NCI-H748 treated with DMSO at 0.1 percent for 48 hours (cell line): ENCODE measurements around the gene CORO6.
A peak's percentile ranks its signal among the peaks of the same experiment; 100 is the strongest.

Experiments used
- DNase-seq: peaks from one replicate; lab custom pipeline; 2025; lab: John Stamatoyannopoulos, UW

The CORO6 gene

GRCh38 chr17:29577001-29577370, 45.7 kb downstream of the CORO6 start:
- no peak for DNase-seq

GRCh38 chr17:29576214-29577000, 46.3 kb downstream of the CORO6 start:
- DNase-seq = no peak

- DNase-seq = no peak
Observed at GRCh38 chr17:29575511-29576213, 47.0 kb downstream of the CORO6 start.

- DNase-seq = no peak
Observed at GRCh38 chr17:29574732-29575510, 47.8 kb downstream of the CORO6 start.

- no peak for DNase-seq
Observed at GRCh38 chr17:29573871-29574731, 48.6 kb downstream of the CORO6 start.

- no peak for DNase-seq
Observed at GRCh38 chr17:29573558-29573869, 49.2 kb downstream of the CORO6 start.

GRCh38 chr17:29572691-29573557, 49.8 kb downstream of the CORO6 start:
- no peak for DNase-seq

GRCh38 chr17:29571883-29572681, 50.6 kb downstream of the CORO6 start:
- DNase-seq = no peak

GRCh38 chr17:29571486-29571882, 51.2 kb downstream of the CORO6 start:
- DNase-seq = no peak

- DNase-seq = no peak
Observed at GRCh38 chr17:29570521-29570920, 52.2 kb downstream of the CORO6 start.

- DNase-seq = no peak
Observed at GRCh38 chr17:29569245-29569950, 53.3 kb downstream of the CORO6 start.

GRCh38 chr17:29568331-29569244, 54.1 kb downstream of the CORO6 start, which contains the start of gene TP53I13:
Gene TP53I13, plus strand, starts transcription at chr17:29568701. Its CDS starts 58 bp downstream, at chr17:29568759.
- peak; percentile 86 for DNase-seq

- peak; percentile 81 for DNase-seq
Observed at GRCh38 chr17:29567554-29568330, 55.0 kb downstream of the CORO6 start.

- DNase-seq = no peak
Observed at GRCh38 chr17:29567304-29567553, 55.5 kb downstream of the CORO6 start.

- peak; percentile 60 for DNase-seq
Observed at GRCh38 chr17:29566473-29567303, 56.0 kb downstream of the CORO6 start, which contains the start of gene ABHD15. Gene ABHD15, minus strand, starts transcription at chr17:29567037. Its CDS starts 71 bp downstream, at chr17:29566966.

GRCh38 chr17:29565643-29566472, 56.9 kb downstream of the CORO6 start:
- DNase-seq = peak; percentile 87
